HUDEP-2 (cell line): ENCODE data around the gene STAP2.

Source experiments
- DNase-seq, 76 experiments: peaks; one replicate each; lab custom pipeline; 2025; ENCODE audit not compliant: unreplicated experiment in 76 of 76; lab: John Stamatoyannopoulos, UW

The STAP2 gene, protein sequence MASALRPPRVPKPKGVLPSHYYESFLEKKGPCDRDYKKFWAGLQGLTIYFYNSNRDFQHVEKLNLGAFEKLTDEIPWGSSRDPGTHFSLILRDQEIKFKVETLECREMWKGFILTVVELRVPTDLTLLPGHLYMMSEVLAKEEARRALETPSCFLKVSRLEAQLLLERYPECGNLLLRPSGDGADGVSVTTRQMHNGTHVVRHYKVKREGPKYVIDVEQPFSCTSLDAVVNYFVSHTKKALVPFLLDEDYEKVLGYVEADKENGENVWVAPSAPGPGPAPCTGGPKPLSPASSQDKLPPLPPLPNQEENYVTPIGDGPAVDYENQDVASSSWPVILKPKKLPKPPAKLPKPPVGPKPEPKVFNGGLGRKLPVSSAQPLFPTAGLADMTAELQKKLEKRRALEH

GRCh38 chr19:4338441-4339355 lies at the start of gene STAP2:
Gene STAP2, minus strand, starts transcription at chr19:4338827. Its CDS starts 74 bp downstream, at chr19:4338753.
- no peak for DNase-seq

GRCh38 chr19:4386041-4386782 lies 47.6 kb upstream of the STAP2 start:
- no peak for DNase-seq

GRCh38 chr19:4385291-4386040 lies 46.8 kb upstream of the STAP2 start:
- DNase-seq = no peak

DNA sequence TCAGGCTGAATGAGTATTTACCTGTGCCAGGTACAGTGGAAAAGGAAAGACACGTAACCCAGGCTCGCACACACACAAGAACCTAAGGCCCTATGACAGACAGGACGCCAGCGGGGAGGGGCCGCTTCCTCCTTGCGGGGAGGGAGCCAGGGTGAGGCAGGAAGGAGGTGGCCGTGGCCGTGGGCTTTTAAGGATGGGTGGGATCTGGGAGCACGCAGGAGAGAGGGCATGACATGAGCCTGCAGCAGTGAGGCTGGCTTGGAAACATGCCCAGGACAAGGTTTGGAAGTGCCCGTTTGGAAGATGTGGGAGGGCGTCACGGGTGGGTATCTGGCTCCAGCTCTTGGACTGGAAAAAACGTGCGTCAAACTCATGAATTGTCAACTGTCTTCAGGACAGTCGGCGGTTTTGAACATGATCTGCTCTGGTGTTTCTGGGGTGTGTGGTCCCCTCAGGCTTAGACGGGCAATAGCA lies 41.7 kb upstream of the STAP2 start:
- peak in 14 of 76 experiments; percentile 20 to 56 (median 34) for DNase-seq

DNA sequence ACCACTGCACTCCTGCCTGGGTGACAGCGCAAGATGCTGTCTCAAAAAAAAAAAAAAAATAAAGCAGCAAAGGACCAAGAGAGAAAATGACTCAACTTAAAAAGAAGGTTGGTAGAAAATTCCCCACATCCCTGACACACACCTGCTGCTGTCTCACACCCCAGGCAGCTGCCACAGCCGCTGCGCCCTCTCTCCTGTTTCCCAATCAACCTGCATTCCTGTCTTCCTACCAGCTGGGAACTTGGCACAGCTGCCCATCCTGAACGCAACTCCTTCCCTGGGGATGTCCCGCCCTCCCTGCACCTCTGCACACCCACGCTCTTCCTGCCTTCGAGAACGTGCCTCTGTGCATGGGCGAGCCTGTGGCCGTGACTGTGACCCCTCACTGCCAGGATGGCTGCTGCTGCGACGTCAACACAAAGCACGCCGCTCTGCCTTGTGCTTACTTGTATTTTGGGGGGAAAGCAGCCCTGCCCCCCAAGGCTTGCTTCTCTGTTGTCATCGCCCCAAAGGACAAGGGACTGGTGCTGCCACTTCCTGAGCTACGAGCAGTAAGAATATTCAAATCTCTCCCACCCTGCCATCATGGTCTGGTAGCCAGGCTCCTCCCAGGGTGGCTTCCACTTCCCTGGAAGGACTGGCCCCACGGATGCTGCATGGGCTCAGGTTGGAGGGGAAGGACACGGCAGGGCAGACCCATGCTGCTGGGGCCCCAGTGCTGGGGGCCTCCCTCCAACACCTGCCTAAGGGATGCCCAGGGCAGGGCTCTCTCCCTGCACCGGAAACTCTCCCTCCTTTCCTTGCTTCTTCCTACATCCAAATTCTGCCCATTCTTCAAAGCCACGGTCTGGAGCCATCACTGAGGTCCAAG lies 41.0 kb upstream of the STAP2 start:
- no peak for DNase-seq

- DNase-seq = no peak
Observed at GRCh38 chr19:4378886-4379285, 40.3 kb upstream of the STAP2 start.

DNA sequence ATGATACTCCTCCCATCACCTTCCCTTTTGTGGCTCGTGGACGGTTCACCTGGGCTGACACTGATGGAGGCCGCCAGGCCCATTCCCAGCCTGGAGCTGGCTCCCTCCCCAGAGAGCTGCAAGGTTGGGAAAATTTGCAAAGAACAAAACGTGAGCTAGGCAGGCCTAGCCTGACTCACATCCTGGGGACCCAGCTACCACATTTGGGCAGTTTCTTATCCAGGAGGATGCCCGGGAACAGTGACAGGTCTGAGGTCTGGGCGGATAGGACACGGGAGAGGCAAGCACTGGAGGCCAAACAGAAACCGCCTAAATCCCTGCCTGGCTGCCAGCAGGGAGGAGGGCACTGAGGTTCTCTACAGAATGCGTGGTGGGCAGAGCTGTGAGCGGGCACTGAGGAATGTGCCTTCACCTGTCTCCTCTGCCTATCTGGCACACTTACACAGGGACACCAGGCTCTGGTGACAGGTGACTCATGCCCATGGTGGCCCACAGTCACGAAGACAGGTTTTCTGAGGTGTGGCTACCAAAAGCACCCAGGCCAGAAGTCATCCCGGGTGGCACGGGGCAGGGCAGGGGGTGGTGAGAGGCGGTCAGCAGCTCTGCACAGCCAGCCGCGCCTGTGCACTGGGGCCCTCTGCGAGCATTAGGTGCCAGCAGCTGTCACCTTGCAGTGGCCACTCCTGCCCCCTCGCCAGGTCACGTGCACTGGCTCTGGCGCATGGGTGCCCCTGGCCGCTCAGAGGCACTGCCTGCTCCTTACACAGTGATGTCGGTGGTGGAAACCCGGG lies 38.6 kb upstream of the STAP2 start:
- DNase-seq = no peak

GRCh38 chr19:4376671-4376990 lies 38.0 kb upstream of the STAP2 start:
- DNase-seq = no peak

GRCh38 chr19:4376028-4376670 lies 37.5 kb upstream of the STAP2 start:
- DNase-seq = peak in 20 of 76 experiments; percentile 31 to 71 (median 56)

DNA sequence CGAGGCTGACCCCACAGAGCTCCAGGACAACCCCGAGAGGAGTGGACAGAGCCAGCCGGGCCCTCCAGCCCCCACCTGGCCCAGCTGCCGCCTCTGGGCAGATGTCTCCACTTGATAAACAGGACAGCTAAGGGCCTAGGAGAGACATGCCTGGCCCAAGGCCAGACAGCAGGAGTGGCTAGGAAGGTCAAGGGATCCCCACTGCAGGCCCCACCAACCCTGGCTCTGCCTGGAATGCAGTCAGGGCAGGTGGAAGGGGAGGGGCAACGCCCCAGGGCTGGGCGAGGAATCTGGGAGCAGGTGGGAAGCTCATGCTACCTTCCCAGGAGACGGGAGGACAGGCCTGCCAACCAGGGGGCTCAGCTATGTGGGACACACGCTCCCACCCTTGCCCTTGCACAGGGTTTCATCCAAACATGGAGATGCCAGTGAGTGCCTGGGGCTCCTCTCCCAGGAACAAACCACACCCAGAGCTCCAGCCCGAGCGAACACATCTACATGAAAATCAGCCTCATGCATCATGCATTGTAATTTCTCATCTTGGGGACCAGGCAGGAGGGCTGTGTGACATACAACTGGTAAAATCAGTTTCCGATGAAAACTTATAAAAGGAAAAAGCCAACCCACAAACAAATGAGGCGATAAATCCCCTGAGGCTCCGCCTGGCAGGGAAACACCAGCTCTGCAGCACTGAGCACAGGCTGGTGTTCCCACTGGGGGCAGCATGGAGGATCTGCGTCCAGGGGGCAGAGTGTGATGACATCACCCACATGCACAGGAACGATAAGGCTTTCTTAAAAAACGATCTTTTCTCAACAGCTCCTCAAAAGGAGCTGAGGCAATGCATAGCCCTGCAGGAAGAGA lies 36.8 kb upstream of the STAP2 start:
- peak in 75 of 76 experiments; percentile 67 to 99 (median 92) for DNase-seq

DNA sequence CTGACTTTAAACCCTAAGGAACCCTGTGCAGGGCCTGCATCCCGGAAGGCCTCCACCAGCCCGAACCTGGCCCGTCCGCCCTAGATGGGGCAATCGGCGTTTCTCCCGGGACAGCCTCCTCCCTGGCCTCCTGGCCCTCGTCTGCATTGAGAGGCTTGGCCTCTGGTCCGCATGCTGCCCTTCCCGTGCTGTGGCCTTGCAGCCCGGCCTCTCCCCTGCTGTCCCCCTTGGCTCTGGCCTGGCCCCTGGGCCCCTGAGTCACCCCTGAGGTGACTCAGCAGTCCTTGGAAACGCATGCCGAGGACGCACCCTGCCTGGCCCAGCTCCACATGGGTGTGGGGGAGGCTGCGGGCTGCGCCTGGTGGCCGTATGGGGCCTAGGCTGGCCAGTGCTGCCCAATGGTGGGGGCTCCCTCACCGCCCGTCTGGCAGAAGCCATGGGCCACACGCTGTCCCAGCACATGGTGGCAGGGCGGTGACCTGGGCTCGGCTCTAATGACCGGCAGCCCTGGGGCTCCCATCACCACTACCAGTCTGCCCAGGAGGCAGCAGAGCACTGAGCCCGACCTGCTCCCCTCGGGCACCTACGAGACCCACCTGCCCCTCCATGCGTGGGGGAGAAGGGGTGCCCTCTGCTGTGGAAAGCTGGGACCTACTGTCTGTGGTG lies 36.0 kb upstream of the STAP2 start:
- peak in 75 of 76 experiments; percentile 63 to 99 (median 93) for DNase-seq

DNA sequence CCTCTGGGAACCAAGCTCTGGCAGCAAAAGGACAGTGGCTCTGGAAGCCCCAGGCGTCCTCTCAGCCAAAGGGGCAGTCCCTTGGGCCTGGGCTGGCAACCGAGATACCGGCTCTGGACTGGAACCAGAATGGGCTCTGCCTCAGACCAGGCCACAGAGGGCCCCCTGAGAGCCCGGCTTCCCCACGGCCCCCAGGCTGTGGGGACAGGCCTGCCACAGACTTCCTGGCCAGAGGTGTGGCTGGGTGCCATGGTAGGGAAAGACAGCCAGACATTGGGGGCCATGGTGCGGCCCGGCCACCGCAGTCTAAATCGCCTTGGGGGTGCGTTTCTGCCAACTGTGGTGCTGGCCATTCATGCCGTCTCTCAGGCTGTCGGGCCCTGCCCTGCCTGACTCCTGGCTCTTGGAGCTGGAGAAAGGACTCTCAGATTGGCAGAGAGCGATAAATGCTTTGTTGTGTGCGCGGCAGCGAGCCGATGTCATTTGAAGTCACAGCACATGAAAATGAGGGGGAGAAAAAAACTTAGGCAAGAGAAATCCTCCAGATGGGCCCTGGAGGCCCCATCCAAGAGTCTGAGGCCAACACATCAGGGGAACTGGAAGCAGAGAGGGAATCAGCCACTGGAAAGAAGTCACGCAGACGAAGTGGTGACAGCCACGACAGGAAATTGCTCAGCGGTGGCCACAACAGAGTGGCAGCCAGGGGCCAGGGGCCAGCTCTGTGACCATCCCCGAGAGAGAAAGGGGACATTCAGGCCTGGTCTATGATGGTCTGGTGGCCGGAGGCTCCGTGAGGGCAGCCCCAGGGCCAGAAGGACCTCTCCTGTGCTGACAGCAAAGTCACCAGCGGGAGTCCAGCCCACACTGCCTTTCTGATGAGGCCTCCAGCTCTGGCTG lies 35.2 kb upstream of the STAP2 start:
- DNase-seq = peak in 9 of 76 experiments; percentile 34 to 98 (median 48)

DNA sequence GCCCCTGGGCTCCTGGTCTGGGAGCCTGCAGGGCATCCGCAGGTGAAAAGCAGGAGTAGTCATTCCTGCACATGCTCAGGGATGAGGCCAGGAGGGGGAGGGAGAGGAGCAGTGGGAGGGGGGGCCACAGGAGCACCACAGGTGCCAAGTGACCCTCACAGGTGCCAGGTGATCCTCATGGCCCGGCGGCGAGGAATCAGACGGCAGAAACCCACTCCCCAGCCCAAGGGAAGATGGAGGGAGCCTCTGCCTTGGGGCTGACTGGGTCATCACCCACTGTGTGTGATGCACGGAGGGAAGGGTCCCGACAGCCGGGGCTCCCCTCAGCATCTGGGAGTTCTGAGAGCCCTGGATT lies 34.4 kb upstream of the STAP2 start:
- DNase-seq = no peak

DNA sequence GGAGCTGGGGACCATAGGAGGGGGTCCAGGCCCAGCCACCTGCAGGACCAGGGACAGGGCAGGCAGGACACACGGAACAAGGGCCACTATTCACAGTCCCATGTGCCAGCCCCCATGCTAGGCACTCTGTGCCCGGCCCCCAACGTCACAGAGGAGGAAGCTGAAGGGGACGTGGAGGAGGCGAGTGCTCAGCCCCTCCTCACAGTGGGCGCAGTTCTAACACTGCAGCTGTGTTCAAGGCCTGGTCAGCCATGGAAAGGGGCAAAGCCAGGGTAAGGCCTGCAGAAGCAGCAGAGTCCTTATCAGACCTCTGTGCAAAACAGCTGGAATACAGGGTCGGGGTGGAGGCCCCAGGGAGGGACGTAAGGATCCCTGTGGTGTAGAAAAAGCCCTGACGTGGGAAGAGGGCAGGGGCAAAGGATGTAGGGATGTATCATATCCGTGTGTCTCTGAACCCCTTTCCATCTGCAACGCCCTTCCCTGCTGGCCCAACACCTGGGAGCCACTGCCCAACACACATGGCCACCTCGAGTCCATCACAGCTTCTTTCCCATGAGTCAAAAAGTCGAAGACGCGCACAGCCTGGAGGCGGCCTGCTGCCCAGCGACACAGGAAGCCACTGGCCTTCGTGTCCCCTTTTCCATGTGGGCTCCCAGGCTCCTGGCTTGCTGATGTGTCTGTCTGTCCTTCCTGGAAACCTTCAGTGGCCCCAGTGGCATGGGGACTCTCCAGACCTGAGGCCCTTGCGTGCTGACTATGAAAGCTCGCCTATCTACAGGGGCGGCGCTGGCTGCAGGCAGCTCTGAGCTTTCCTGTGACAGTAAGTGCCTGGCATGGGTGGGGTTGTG lies 33.8 kb upstream of the STAP2 start:
- peak in 42 of 76 experiments; percentile 20 to 79 (median 46) for DNase-seq
